ENCODE data around the gene CASP4.
"Not testable (repeated sequence)": the region's sequence is repeated elsewhere in the genome, so short reads cannot be mapped to it uniquely, and the experiment has no call there.

The CASP4 gene

GRCh38 chr11:104968355-104968855, at the start of gene CASP4:
Gene CASP4 (minus strand): TSS chr11:104968574. CDS start chr11:104968525, 49 bp downstream.
- DNase-seq, result peak; percentile 31

GRCh38 chr11:105007463-105007862, 39.1 kb upstream of the CASP4 start:
- DNase-seq, result no peak

- DNase-seq, result no peak
Measured at GRCh38 chr11:105005451-105005845, 37.1 kb upstream of the CASP4 start.

GRCh38 chr11:105004021-105004420, 35.6 kb upstream of the CASP4 start:
- DNase-seq, result no peak

- DNase-seq, result no peak
Measured at GRCh38 chr11:105003151-105003550, 34.8 kb upstream of the CASP4 start.

- DNase-seq, result no peak
Measured at GRCh38 chr11:105000797-105001196, 32.4 kb upstream of the CASP4 start.

GRCh38 chr11:105000167-105000566, 31.8 kb upstream of the CASP4 start:
- no peak for DNase-seq

GRCh38 chr11:104999721-105000120, 31.3 kb upstream of the CASP4 start:
- no peak for DNase-seq

- DNase-seq, result no peak
Measured at GRCh38 chr11:104997288-104997687, 28.9 kb upstream of the CASP4 start.

GRCh38 chr11:104995001-104995408, 26.6 kb upstream of the CASP4 start:
- peak; percentile 96 for DNase-seq

GRCh38 chr11:104992781-104993180, 24.4 kb upstream of the CASP4 start:
- no peak for DNase-seq

GRCh38 chr11:104991994-104992393, 23.6 kb upstream of the CASP4 start:
- no peak for DNase-seq

- DNase-seq, result no peak
Measured at GRCh38 chr11:104984808-104985207, 16.4 kb upstream of the CASP4 start.

- peak; percentile 84 for DNase-seq
Measured at GRCh38 chr11:104979839-104980238, 11.5 kb upstream of the CASP4 start.

GRCh38 chr11:104973616-104974015, 5.2 kb upstream of the CASP4 start:
- no peak for DNase-seq

GRCh38 chr11:104972924-104973323, 4.5 kb upstream of the CASP4 start:
- DNase-seq, result not testable (repeated sequence)

GRCh38 chr11:104970756-104971155, 2.4 kb upstream of the CASP4 start:
- DNase-seq, result no peak

- DNase-seq, result peak; percentile 9
Measured at GRCh38 chr11:104968856-104969776, 742 bp upstream of the CASP4 start.

- DNase-seq, result peak; percentile 25
Measured at GRCh38 chr11:104967534-104968354, 630 bp downstream of the CASP4 start.

- no peak for DNase-seq
Measured at GRCh38 chr11:104965735-104966134, 2.6 kb downstream of the CASP4 start.

- DNase-seq, result no peak
Measured at GRCh38 chr11:104964247-104964646, 4.1 kb downstream of the CASP4 start.

GRCh38 chr11:104962852-104963251, 5.5 kb downstream of the CASP4 start:
- no peak for DNase-seq

- DNase-seq, result no peak
Measured at GRCh38 chr11:104957280-104957679, 11.1 kb downstream of the CASP4 start.

- DNase-seq, result no peak
Measured at GRCh38 chr11:104956528-104956927, 11.8 kb downstream of the CASP4 start.

All from NCI-H510A treated with DMSO at 0.1 percent for 48 hours (cell line).